OCI-LY1 (cell line): ENCODE measurements around the gene CAMTA1.

Experiments
- EZH2 ChIP-seq: fragments of 200-600 bp; sonication (generic), shearing (Covaris generic); IDR thresholded peaks from 2 replicates; pipeline ENCODE4 v1.8.0; 2017; ENCODE audit warnings: borderline replicate concordance, mixed run types, mild to moderate bottlenecking, antibody characterized with exemption, low read length, moderate library complexity, mixed read lengths
- TF ChIP-seq, protein P1 (sequence below): fragments of 200-600 bp; sonication (generic), shearing (Covaris generic); IDR thresholded peaks from 2 replicates; pipeline ENCODE4 v1.5.1; 2017; ENCODE audit warnings: mild to moderate bottlenecking, antibody characterized with exemption, low read length, moderate library complexity, mixed read lengths

DNA sequence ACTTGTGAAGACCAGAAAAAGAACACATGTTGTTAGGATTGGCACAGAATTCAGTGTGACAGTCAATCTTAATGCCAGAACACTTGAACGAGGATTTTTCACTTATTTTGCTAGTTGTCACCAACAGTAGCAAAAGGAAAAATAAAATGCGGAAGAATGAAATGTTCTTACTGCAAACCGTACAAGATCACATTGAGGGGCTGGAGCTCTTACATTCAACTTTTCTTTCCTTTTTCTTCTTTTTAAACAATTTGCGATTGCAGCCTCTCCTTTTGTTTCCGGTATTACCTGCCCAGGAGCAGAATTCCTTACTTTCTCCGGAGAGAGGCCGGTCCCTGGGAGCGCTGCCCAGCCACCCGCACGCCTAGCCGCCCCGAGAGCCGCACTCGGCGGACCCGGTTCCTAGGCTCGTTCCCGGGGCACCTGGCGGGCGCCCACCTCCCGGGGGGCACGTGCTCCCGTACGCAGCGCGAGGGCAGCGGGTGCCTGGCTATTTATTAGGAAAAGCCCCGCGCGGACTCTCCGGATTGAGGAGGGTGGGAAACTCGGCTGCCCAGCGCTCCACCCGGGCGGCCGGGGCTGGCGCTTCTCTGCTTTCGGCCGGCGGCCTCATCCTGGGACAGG lies 1.2 kb upstream of the CAMTA1 start:
- no peak for TF ChIP-seq EZH2
- TF ChIP-seq, protein P1, sequence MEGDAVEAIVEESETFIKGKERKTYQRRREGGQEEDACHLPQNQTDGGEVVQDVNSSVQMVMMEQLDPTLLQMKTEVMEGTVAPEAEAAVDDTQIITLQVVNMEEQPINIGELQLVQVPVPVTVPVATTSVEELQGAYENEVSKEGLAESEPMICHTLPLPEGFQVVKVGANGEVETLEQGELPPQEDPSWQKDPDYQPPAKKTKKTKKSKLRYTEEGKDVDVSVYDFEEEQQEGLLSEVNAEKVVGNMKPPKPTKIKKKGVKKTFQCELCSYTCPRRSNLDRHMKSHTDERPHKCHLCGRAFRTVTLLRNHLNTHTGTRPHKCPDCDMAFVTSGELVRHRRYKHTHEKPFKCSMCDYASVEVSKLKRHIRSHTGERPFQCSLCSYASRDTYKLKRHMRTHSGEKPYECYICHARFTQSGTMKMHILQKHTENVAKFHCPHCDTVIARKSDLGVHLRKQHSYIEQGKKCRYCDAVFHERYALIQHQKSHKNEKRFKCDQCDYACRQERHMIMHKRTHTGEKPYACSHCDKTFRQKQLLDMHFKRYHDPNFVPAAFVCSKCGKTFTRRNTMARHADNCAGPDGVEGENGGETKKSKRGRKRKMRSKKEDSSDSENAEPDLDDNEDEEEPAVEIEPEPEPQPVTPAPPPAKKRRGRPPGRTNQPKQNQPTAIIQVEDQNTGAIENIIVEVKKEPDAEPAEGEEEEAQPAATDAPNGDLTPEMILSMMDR: no peak
